DLD1 (cell line): Measurements from ENCODE around the gene ARHGEF1.

Source experiments
- in situ Hi-C: cut with HindIII; loops from 2 replicates; pipeline ENCODE4 v1.10.0; 2017; ENCODE audit warnings: low sequenced_read_pairs

The ARHGEF1 gene

GRCh38 chr19:41883463-41883820, 458 bp downstream of the ARHGEF1 start:
- in situ Hi-C loops, result no loop called here

GRCh38 chr19:41883821-41884733, 1.1 kb downstream of the ARHGEF1 start:
- in situ Hi-C loops, result no loop called here

GRCh38 chr19:41886761-41887710, 4.1 kb downstream of the ARHGEF1 start:
- in situ Hi-C loops, result no loop called here

- in situ Hi-C loops, result no loop called here
Measured at GRCh38 chr19:41887711-41888382, 4.9 kb downstream of the ARHGEF1 start.

- in situ Hi-C loops, result no loop called here
Measured at GRCh38 chr19:41888926-41889325, 5.9 kb downstream of the ARHGEF1 start.

- in situ Hi-C loops, result no loop called here
Measured at GRCh38 chr19:41889896-41890295, 6.9 kb downstream of the ARHGEF1 start.

- in situ Hi-C loops, result no loop called here
Measured at GRCh38 chr19:41890936-41891335, 8.0 kb downstream of the ARHGEF1 start.

- in situ Hi-C loops, result no loop called here
Measured at GRCh38 chr19:41892173-41892902, 9.4 kb downstream of the ARHGEF1 start.

GRCh38 chr19:41893899-41894298, 10.9 kb downstream of the ARHGEF1 start:
- in situ Hi-C loops, result no loop called here

GRCh38 chr19:41894350-41894749, 11.4 kb downstream of the ARHGEF1 start:
- in situ Hi-C loops, result no loop called here

- in situ Hi-C loops, result no loop called here
Measured at GRCh38 chr19:41895745-41896580, 13.0 kb downstream of the ARHGEF1 start.

- in situ Hi-C loops, result no loop called here
Measured at GRCh38 chr19:41896581-41896942, 13.6 kb downstream of the ARHGEF1 start.

- in situ Hi-C loops, result no loop called here
Measured at GRCh38 chr19:41897181-41897580, 14.2 kb downstream of the ARHGEF1 start.

- in situ Hi-C loops, result no loop called here
Measured at GRCh38 chr19:41897820-41898219, 14.8 kb downstream of the ARHGEF1 start.

GRCh38 chr19:41898235-41898634, 15.3 kb downstream of the ARHGEF1 start:
- in situ Hi-C loops, result no loop called here

GRCh38 chr19:41901707-41902360, 18.9 kb downstream of the ARHGEF1 start:
- in situ Hi-C loops, result no loop called here

GRCh38 chr19:41902594-41902993, 19.6 kb downstream of the ARHGEF1 start:
- in situ Hi-C loops, result no loop called here

GRCh38 chr19:41903193-41903953, 20.4 kb downstream of the ARHGEF1 start:
- in situ Hi-C loops, result no loop called here
